DND-41 (cell line): Measurements from ENCODE around the gene ACAA1.

Source experiments
- CTCF ChIP-seq: IDR thresholded peaks from 2 replicates; pipeline ENCODE4 v1.5.1; 2012; ENCODE audit warnings: borderline replicate concordance, low read length, moderate library complexity, mild to moderate bottlenecking; ENCODE audit not compliant: poor library complexity, severe bottlenecking; ENCODE audit errors: extremely low read depth
- EZH2 ChIP-seq: IDR thresholded peaks from 3 replicates; pipeline ENCODE4 v1.6.1; 2012; ENCODE audit warnings: borderline replicate concordance, low read depth, mild to moderate bottlenecking, moderate library complexity, low read length, inconsistent platforms; ENCODE audit not compliant: severe bottlenecking

- TF ChIP-seq CTCF (no peak), EZH2 (no peak)
These were observed 30.7 kb upstream of the ACAA1 start for GRCh38 chr3:38167591-38167990.
